Ishikawa (cell line): ENCODE results near the gene ZNF70.
A peak's percentile ranks its signal among the peaks of the same experiment; 100 is the strongest.

Experiments used
- CEBPB ChIP-seq: IDR thresholded peaks from 2 replicates; pipeline ENCODE4 v1.6.1; 2012
- CREB1 ChIP-seq: IDR thresholded peaks from 2 replicates; pipeline ENCODE4 v1.6.1; 2012; ENCODE audit warnings: low read depth
- EGR1 ChIP-seq: IDR thresholded peaks from 2 replicates; pipeline ENCODE4 v1.6.1; 2012
- EP300 ChIP-seq: IDR thresholded peaks from 2 replicates; pipeline ENCODE4 v1.6.1; 2012; ENCODE audit warnings: borderline replicate concordance
- FOXM1 ChIP-seq: IDR thresholded peaks from 2 replicates; pipeline ENCODE4 v1.6.1; 2012; ENCODE audit warnings: low read depth, borderline replicate concordance
- NFIC ChIP-seq: IDR thresholded peaks from 2 replicates; pipeline ENCODE4 v1.6.1; 2012
- RAD21 ChIP-seq: IDR thresholded peaks from 2 replicates; pipeline ENCODE4 v1.6.1; 2012; ENCODE audit warnings: low read depth
- TAF1 ChIP-seq: IDR thresholded peaks from 2 replicates; pipeline ENCODE4 v1.6.1; 2012; ENCODE audit warnings: low read depth, mild to moderate bottlenecking
- TCF12 ChIP-seq: IDR thresholded peaks from 2 replicates; pipeline ENCODE4 v1.6.1; 2012; ENCODE audit warnings: low read depth
- TEAD4 ChIP-seq: IDR thresholded peaks from 2 replicates; pipeline ENCODE4 v1.6.1; 2012
- YY1 ChIP-seq: IDR thresholded peaks from 2 replicates; pipeline ENCODE4 v1.6.1; 2012; ENCODE audit warnings: low read depth
- ZBTB7A ChIP-seq: IDR thresholded peaks from 2 replicates; pipeline ENCODE4 v1.6.1; 2012; ENCODE audit warnings: low read depth
- TF ChIP-seq, protein P1 (sequence below): IDR thresholded peaks from 2 replicates; pipeline ENCODE4 v1.6.1; 2012
- TF ChIP-seq, protein P2 (sequence below): IDR thresholded peaks from 2 replicates; pipeline ENCODE4 v1.6.1; 2012; ENCODE audit warnings: low read depth, mild to moderate bottlenecking
- TF ChIP-seq, protein P3 (sequence below): IDR thresholded peaks from 2 replicates; pipeline ENCODE4 v1.6.1; 2012

The ZNF70 gene

DNA sequence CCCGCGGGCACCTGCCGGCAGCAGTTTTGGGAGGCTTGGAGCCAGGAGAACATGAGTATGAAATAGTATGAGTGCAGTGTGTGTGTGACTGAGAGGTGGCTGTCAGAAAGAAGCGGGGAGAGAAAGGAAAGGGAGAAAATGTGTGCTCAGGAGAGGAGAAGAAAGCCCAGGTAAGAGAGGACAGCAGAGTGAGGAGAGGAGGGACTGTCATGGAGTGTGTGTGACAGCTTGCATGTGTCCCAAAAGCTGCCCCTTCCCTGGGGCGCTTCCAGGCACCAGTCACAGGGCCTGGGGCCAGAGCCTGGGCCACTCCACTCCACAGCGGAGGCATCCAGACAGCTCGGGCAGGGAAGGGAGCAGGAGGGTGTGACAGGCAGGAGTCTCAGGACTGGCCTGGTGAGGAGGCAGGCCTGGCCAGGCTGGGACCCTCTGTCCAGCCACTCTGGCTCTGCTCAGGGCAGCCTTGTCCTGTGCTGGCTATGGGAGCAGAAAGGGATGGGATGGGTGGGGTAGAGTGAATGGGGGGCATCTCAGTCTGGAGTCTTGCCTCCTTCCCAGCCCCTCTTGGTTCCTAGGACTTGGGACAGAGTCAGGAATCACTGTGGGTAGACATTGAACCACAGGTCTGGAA lies 22.7 kb upstream of the ZNF70 start:
- TF ChIP-seq, protein P1, sequence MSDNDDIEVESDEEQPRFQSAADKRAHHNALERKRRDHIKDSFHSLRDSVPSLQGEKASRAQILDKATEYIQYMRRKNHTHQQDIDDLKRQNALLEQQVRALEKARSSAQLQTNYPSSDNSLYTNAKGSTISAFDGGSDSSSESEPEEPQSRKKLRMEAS = no peak
- TF ChIP-seq EP300 (no peak), NFIC (no peak), CREB1 (no peak), YY1 (no peak), FOXM1 (no peak), TEAD4 (no peak), TCF12 (no peak), RAD21 (no peak), TAF1 (no peak), EGR1 (no peak), CEBPB (no peak), ZBTB7A (no peak)
- TF ChIP-seq, protein P2, sequence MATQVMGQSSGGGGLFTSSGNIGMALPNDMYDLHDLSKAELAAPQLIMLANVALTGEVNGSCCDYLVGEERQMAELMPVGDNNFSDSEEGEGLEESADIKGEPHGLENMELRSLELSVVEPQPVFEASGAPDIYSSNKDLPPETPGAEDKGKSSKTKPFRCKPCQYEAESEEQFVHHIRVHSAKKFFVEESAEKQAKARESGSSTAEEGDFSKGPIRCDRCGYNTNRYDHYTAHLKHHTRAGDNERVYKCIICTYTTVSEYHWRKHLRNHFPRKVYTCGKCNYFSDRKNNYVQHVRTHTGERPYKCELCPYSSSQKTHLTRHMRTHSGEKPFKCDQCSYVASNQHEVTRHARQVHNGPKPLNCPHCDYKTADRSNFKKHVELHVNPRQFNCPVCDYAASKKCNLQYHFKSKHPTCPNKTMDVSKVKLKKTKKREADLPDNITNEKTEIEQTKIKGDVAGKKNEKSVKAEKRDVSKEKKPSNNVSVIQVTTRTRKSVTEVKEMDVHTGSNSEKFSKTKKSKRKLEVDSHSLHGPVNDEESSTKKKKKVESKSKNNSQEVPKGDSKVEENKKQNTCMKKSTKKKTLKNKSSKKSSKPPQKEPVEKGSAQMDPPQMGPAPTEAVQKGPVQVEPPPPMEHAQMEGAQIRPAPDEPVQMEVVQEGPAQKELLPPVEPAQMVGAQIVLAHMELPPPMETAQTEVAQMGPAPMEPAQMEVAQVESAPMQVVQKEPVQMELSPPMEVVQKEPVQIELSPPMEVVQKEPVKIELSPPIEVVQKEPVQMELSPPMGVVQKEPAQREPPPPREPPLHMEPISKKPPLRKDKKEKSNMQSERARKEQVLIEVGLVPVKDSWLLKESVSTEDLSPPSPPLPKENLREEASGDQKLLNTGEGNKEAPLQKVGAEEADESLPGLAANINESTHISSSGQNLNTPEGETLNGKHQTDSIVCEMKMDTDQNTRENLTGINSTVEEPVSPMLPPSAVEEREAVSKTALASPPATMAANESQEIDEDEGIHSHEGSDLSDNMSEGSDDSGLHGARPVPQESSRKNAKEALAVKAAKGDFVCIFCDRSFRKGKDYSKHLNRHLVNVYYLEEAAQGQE = no peak
- TF ChIP-seq, protein P3, sequence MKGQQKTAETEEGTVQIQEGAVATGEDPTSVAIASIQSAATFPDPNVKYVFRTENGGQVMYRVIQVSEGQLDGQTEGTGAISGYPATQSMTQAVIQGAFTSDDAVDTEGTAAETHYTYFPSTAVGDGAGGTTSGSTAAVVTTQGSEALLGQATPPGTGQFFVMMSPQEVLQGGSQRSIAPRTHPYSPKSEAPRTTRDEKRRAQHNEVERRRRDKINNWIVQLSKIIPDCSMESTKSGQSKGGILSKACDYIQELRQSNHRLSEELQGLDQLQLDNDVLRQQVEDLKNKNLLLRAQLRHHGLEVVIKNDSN = no peak

DNA sequence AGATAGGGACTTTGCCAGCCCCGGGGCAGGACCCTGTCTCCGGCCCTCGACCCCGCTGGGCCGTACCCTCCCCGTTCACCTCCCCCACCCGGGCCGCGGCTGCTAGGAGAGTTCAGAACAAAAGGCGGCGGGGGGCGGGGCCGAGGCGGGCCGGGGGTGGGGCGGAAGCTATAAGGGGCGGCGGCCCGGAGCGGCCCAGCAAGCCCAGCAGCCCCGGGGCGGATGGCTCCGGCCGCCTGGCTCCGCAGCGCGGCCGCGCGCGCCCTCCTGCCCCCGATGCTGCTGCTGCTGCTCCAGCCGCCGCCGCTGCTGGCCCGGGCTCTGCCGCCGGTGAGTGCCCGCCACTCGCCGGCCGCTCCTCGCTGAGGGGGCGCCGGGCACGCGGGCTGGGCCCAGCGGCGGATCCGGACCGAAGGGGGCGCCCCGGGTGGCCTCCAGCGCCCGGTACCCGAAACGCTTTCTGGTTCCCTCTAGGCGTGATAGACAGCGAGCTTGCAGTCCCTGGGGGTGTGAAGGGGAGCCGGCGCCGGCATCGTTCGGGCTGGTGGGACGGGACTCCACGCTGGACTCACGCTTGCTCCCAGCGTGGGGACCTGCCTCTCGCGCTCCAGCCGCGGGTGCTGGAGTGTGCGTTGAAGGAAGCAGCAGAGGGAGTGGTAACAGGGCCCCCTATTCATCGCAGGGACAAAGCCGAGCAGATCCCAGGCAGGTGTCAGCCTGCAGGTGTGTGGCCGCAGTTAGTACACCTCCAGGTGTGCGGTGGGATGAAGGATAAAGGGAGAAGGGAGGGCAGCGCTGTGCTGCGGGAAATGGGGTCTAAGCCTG lies 21.9 kb upstream of the ZNF70 start, which contains the start of gene MMP11:
Gene MMP11, plus strand, starts transcription at position 201 of the 825 bp plus-strand sequence. Its CDS starts 22 bp downstream, at position 223.
- TF ChIP-seq EP300 = no peak
- peak; percentile 38; the same call in 1 of the 2 replicates for TF ChIP-seq TAF1
- TF ChIP-seq CREB1 = no peak
- TF ChIP-seq EGR1 = no peak
- TF ChIP-seq TCF12 = no peak
- TF ChIP-seq FOXM1 = no peak
- TF ChIP-seq TEAD4 = no peak
- TF ChIP-seq ZBTB7A = peak; percentile 49
- TF ChIP-seq YY1 = no peak
- TF ChIP-seq RAD21 = no peak
- TF ChIP-seq NFIC = no peak
- TF ChIP-seq, protein P3 = no peak
- TF ChIP-seq CEBPB = no peak
- TF ChIP-seq, protein P1 = no peak; the same call in 1 of the 2 replicates
- TF ChIP-seq, protein P2 = no peak

DNA sequence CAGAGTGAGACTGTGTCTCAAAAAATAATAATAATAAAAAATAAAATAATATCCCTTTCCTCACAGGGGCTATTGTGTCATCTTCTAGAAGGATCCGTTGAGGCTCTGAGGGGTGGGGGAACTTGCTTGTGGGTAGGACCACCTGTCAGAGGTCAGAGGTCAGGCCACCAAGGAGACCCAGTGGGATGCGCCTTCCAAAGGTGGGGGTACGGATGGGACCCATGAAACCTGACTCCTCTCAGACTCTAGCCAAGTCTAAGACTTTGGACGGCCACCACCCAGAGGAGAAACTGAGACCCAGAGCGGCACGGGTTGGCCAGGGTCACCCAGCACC lies 21.4 kb upstream of the ZNF70 start:
- TF ChIP-seq, protein P1 = no peak
- TF ChIP-seq TCF12 (no peak), NFIC (no peak), FOXM1 (no peak), TAF1 (no peak), RAD21 (no peak), YY1 (no peak)
- TF ChIP-seq, protein P2 = no peak
- TF ChIP-seq, protein P3 = no peak
